Measurements from ENCODE around the gene RUFY3.
"Not testable (repeated sequence)": the region's sequence is repeated elsewhere in the genome, so short reads cannot be mapped to it uniquely, and the experiment has no call there.

Gene RUFY3

DNA sequence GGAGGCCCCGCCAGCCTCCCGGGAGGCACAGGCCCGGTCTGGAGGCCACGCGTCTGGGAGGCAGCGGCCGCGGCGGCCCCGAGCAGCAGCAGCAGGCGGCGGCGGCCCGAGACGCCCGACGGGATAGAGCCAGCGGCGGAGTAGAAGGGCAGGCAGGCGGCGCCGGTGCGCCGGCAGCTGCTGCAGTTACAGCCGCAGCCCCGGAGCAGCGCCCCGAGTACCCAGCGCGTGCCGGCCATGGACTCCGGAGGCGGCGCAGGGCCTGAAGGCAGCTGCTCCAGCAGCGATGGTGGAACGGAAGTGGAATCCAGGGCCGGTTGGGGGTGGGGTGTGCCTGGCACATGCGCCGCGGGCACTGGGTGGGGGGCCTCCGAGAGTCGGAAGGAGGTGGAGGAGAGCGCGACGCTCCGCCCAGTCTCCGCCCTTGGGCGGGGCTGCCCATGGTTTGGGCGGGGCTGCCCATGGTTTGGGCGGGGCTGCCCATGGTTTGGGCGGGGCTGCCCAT lies 117.9 kb downstream of the RUFY3 start, which contains the start of gene GRSF1:
GRSF1 (minus strand) TSS at position 302 of the 505 bp plus-strand sequence; CDS start at position 239, 63 bp downstream.
- TF ChIP-seq, protein P1, sequence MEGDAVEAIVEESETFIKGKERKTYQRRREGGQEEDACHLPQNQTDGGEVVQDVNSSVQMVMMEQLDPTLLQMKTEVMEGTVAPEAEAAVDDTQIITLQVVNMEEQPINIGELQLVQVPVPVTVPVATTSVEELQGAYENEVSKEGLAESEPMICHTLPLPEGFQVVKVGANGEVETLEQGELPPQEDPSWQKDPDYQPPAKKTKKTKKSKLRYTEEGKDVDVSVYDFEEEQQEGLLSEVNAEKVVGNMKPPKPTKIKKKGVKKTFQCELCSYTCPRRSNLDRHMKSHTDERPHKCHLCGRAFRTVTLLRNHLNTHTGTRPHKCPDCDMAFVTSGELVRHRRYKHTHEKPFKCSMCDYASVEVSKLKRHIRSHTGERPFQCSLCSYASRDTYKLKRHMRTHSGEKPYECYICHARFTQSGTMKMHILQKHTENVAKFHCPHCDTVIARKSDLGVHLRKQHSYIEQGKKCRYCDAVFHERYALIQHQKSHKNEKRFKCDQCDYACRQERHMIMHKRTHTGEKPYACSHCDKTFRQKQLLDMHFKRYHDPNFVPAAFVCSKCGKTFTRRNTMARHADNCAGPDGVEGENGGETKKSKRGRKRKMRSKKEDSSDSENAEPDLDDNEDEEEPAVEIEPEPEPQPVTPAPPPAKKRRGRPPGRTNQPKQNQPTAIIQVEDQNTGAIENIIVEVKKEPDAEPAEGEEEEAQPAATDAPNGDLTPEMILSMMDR (IDR thresholded peaks at IDR 0.05; ENCODE audit: extremely low read depth, missing control alignments): no peak
- DNase-seq (ENCODE audit: low spot score): peak; percentile 94

DNA sequence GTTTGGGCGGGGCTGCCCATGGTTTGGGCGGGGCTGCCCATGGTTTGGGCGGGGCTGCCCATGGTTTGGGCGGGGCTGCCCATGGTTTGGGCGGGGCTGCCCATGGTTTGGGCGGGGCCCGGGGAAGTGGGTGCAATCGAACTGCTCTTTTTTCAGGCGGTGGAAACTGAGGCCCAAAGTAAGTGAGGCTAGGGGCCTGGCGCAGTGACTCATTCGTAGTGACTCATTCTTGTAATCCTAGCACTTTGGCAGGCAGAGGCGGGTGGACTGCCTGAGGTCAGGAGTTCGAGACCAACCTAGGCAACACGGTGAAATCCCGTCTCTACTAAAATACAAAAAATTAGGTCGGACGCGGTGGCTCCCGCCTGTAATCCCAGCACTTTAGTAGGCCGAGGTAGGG lies 118.4 kb downstream of the RUFY3 start:
- DNase-seq (ENCODE audit: low spot score): peak; percentile 36

- DNase-seq (ENCODE audit: low spot score): not testable (repeated sequence)
Observed at GRCh38 chr4:70840631-70841030, 118.9 kb downstream of the RUFY3 start.

- TF ChIP-seq, protein P1 (IDR thresholded peaks at IDR 0.05; ENCODE audit: extremely low read depth, missing control alignments): no peak
- DNase-seq (ENCODE audit: low spot score): no peak
Observed at GRCh38 chr4:70841211-70841610, 119.4 kb downstream of the RUFY3 start.

DNA sequence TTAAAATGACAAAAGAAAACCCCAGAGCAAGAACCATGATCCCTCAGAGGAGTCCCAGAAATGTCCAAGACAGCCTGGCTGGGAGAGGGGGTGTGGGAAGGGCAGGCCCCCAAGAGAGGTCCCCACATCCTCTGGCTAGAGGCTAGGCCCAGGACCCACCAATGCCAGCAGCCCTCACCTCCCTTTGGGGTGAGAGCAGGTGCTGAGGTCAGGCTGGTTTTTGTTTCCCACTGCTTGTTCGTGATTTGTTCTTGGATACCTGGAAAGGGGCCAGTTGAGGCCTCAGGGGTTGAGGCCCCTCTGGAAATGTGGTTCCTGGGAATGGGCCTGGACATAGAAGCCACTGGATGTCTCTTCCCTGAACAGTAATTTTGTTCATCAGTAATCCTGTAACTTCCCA lies 120.2 kb downstream of the RUFY3 start:
- DNase-seq (ENCODE audit: low spot score): no peak
- TF ChIP-seq, protein P1 (IDR thresholded peaks at IDR 0.05; ENCODE audit: extremely low read depth, missing control alignments): no peak

- TF ChIP-seq, protein P1 (IDR thresholded peaks at IDR 0.05; ENCODE audit: extremely low read depth, missing control alignments): no peak
- peak; percentile 37 for DNase-seq (ENCODE audit: low spot score)
Observed at GRCh38 chr4:70842761-70843435, 121.1 kb downstream of the RUFY3 start.

DNA sequence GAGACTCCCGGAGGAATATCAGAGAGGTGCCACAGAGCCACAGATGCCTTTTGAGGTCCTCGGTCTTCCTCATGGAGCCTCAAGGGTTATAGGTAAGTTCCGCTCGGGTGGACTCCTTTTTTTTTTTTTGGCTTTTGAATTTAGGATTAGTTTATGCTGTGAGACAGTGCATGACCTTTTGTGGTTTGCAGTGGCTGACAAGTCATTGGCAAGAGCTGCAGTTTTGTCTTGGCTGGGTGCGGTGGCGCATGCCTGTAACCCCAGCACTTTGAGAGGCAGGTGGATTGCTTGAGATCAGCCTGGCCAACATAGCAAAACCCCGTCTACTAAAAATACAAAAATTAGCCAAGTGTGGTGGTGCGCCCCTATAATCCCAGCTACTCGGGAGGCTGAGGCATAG lies 122.4 kb downstream of the RUFY3 start:
- DNase-seq (ENCODE audit: low spot score): no peak

DNA sequence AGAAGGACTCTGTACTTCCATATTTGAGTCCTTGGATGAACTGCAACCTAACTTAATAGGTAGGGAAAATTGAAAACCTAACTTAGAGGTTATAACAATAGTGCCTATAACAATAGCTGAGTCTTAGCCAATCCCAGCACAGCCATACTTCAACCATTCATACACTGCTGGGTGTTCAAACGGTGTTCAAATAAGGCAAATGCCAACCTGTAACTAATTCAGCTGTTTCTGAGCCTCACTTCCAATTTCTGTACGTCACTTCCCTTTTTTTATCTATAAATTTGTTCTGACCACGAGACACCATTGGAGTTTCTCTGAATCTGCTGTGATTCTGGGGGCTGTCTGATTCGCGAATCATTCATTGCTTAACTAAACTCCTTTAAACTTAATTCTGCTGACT lies 127.5 kb downstream of the RUFY3 start:
- TF ChIP-seq, protein P1 (IDR thresholded peaks at IDR 0.05; ENCODE audit: extremely low read depth, missing control alignments): no peak
- DNase-seq (ENCODE audit: low spot score): no peak

More for the DNA sequence above, 122.4 kb downstream of the RUFY3 start:
- TF ChIP-seq, protein P1 (IDR thresholded peaks at IDR 0.05; ENCODE audit: extremely low read depth, missing control alignments): no peak
